ENCODE data around the gene MTFR1L.

- TF ChIP-seq CTCF (IDR thresholded peaks at IDR 0.05) (no peak), POLR2AphosphoS5 (IDR thresholded peaks at IDR 0.05) (no peak), POLR2A (IDR thresholded peaks at IDR 0.05) (no peak)
These were observed 1.3 kb downstream of the MTFR1L start for GRCh38 chr1:25821112-25821476.

Data from breast epithelium (tissue), 3 donors.